Measurements from ENCODE around the gene SEPTIN2. TPM values are rescaled to one million over a fixed set of nuclear protein-coding genes. Genes with fewer than 3 reads are reported as not detected.
"Not testable (repeated sequence)": the region's sequence is repeated elsewhere in the genome, so short reads cannot be mapped to it uniquely, and the experiment has no call there.

SEPTIN2 gene
- polyA plus RNA-seq, 1 donor, result 253 TPM

DNA sequence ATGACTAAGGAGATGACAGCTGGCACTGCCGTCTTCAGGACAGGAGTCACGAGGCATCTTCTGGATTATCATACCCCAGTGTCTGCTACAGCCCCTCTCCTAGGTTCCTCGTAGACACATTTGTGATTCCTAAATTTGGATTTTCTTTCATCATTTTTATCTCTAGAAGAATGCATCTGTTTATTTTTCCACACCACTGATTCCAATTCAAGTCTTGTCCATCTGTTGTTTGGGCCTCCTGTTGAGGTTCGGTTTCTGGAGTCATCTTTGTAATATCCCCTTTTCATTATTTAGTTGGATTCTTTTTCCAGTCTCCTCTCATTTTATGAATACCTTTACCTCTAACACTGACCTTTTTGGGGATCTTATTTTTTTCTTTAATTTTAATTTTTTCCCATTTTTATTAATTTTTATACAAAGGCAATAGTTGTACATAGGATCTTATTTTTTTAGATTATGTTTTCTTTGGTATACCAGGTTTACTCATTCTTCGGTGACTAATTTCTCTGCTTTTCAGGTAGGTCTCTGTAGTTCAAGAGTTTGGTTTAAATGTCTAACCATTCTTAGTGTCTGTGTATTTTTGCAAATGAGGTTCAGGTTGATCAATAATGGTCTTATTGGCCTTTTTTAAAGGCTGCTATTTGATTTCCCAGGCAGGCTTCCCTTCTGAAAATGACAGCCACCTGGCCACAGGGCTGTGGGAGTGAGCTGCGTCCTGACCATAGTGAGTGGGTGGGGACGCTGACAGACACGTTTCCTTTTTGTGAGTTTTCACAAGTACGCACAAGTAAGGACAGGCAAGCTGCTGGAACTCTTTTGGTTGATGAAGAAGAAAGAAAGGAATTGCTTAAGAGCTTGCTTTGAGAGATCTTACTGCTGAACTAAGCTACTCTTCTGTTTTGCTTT is 74.8 kb downstream of the SEPTIN2 start:
- DNase-seq, result no peak

DNA sequence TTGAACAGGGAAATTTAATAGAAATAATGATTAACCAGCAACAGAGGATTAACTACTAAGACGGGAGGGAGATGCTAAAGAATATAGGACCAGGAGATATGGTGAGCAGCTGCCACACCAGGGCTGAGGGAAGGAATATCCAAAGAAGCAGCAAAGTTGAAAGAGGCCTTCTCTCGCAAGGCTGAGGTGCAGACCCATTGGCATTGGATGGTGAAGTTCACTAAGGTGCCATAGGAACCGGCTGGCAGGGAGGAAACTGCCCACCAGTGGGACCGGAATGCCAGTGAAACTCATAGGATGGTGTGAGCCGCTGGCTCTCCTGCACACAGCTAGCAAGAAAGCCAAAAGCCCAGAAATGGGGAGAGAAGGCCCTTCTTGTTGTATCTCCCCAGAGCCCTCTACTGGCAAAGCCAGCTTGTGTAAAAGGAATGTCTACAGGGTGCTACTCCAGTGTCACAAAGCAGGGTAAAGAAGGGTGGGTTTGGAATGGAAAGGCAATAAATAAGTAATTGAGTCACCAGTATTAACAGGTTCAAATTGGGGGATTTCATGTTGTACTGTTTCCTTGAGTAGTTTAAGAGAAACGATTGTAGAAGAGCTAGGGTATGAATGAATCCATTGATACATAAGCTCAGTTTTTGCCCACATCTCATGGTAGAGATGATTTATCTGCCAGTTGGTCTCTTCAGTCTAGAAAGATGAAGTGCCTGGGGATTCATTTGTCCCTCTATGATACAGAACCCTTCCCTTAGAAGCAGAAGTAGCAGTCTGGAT is 76.4 kb downstream of the SEPTIN2 start:
- DNase-seq, result no peak

- DNase-seq, result not testable (repeated sequence)
Measured at GRCh38 chr2:241392753-241393152, 77.0 kb downstream of the SEPTIN2 start.

- no peak for DNase-seq
Measured at GRCh38 chr2:241393524-241394196, 77.9 kb downstream of the SEPTIN2 start.

DNA sequence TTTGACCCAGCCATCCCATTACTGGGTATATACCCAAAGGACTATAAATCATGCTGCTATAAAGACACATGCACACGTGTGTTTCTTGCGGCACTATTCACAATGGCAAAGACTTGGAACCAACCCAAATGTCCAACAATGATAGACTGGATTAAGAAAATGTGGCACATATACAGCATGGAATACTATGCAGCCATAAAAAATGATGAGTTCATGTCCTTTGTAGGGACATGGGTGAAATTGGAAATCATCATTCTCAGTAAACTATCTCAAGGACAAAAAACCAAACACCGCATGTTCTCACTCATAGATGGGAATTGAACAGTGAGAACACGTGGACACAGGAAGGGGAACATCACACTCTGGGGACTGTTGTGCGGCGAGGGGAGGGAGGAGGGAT is 81.1 kb downstream of the SEPTIN2 start:
- DNase-seq, result not testable (repeated sequence)

- DNase-seq, result no peak
Measured at GRCh38 chr2:241399941-241400922, 84.5 kb downstream of the SEPTIN2 start.

Other genes with a start within 250 kb of the SEPTIN2 start
- 38.9 TPM for gene MTERF4, start 213.6 kb upstream of the SEPTIN2 start, polyA plus RNA-seq (ENCODE audit: insufficient read length)
- 5.4 TPM for gene PASK, start 166.5 kb upstream of the SEPTIN2 start, polyA plus RNA-seq (ENCODE audit: insufficient read length)
- 87.2 TPM for gene PPP1R7, start 165.5 kb upstream of the SEPTIN2 start, polyA plus RNA-seq (ENCODE audit: insufficient read length)
- 1.1 TPM for gene ANO7, start 127.2 kb upstream of the SEPTIN2 start, polyA plus RNA-seq (ENCODE audit: insufficient read length)
- gene HDLBP, start 253 bp upstream of the SEPTIN2 start, polyA plus RNA-seq (ENCODE audit: insufficient read length), result 357 TPM
- gene FARP2, start 40.4 kb downstream of the SEPTIN2 start, polyA plus RNA-seq (ENCODE audit: insufficient read length), result 32.1 TPM
- gene STK25, start 192.7 kb downstream of the SEPTIN2 start, polyA plus RNA-seq (ENCODE audit: insufficient read length), result 311 TPM
- gene BOK, start 242.8 kb downstream of the SEPTIN2 start, polyA plus RNA-seq (ENCODE audit: insufficient read length), result 69.5 TPM

Measured in hindlimb muscle (tissue), 1 donor.